Activated CD4-positive, alpha-beta T cell treated with anti-CD3 and anti-CD28 coated beads, Interleukin-2, amount 50 U/mL, for 16 hours (primary cell): ENCODE data around the gene TMEM179.

Source experiments
- DNase-seq: peaks from one replicate; pipeline ENCODE4 v3.0.0-alpha.2; 2020

TMEM179 gene

DNA sequence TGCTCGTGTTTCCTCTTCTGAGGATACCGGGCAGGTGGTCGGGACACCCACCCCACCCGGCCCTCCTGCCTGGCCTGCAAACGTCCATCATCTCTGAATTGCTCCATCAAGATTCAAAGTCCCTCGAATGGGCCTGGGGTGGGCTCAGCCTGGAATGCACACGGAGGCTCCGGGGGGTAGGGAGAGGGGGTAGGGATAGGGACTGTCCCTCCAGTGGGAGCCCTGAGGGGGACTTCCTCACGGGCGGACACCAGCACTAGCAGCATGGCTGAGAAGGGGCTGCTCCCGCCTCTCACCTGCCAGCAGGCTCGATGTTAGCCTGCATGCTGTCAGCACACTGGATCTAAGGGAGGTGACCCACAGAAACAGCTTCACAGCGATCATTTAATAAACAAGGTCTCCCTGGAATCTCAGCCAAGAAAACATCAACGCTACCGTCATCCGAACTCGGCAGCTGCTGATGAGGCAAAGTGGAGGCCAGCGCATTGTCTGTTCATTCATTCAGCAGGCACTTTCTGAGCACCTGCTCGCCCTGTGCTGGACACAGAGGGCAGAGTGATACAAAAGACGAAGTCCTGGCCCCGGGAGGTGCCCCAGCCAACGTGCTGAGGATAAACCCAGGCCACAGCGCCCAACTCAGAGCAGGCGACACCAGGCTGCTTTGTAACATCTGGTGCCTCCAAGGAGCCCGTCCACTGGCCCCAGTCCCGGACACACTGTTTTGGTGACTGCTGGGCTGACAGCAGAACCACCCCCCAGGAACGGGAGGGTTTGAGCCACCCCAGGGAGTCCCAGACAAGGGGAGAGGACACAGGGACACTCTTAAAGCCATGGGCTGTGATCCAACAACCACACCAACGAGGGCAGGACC, 6.3 kb downstream of the TMEM179 start:
- DNase-seq, result no peak

DNA sequence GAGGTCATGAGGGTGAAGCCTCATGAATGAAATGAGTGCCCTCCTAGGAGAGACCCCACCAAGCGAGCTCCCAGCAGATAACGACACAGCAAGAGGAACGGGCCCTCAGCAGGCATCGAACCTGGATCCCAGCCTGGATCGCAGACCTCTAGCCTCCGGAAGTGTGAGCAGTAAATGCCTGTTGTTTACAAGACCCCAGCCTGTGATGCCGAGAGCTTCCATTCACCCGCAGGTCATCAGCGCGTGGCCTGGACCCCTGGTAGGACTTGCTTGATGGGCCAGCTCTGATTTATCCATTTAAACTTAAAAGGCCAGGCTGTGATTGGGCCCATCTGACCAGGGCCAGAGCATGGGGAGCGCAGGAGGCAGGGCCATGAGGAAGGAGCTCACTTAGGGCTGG, 7.0 kb downstream of the TMEM179 start:
- DNase-seq, result no peak

DNA sequence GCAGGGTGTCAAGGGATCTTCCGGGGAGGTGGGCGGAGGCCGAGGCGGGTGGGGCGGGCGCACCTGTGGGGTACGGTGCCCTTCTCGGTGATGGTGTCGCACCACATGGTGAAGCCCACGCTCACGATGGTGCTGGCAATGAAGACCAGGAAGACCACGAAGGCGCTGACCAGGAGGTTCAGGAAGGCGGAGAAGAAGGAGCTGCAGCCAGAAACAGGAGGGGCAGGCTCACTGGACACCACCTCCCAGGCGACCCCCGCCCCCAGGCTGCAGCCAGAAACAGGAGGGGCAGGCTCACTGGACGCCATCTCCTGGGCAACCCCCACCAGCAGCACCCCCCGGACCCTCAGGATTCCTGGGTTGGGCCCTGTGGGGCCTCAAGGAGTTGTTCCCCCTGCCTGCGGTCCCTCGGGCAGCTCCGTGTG, 7.6 kb downstream of the TMEM179 start:
- DNase-seq, result no peak

DNA sequence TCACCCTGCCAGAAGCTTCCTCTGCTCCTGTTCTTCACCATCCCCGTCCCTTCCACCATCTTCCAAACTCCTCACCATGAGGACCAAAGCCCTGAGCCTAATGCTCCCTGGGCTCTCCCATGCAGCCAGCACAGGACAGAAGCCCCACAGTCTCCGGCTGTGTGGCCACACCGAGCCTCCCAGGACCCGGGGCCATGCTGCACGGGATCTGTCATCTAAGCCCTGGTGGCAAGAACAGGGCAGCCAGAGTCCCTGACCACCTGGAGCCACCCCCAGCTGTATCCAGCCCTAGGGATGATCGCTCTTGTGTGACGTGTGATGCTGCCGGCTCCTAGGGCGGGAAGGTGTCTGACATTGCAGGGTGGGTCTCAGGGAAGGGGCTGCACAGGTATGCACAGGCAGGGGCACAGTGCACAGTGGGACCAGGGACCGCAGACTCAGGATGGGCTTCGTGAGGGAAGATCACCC, 8.1 kb downstream of the TMEM179 start:
- no peak for DNase-seq

DNA sequence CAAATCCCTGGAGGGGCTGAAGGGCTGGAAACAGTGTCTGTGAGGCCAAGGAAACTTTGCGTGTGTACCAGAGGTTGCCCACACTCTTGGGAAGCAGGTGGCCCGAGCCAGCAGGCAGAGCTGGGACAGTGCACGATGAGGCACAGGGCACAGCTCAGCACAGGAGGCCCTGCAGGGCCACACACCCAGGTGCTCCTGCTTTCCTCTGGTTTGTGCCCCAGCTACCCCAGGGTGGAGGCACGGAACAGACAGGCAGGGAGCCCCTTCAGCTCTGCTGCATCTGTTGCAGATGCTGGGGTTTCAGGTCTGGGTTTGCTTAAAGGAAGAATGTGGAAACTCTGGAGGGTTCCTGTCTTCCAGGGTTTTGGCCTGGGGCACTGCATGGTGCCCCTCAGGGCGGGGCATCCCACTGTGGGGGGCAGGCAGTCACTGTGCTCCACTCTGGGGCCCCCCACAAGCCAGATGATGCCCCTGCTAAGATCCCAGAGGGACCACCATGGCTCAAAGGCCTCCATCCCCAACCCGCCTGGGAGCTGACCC, 8.6 kb downstream of the TMEM179 start:
- no peak for DNase-seq

DNA sequence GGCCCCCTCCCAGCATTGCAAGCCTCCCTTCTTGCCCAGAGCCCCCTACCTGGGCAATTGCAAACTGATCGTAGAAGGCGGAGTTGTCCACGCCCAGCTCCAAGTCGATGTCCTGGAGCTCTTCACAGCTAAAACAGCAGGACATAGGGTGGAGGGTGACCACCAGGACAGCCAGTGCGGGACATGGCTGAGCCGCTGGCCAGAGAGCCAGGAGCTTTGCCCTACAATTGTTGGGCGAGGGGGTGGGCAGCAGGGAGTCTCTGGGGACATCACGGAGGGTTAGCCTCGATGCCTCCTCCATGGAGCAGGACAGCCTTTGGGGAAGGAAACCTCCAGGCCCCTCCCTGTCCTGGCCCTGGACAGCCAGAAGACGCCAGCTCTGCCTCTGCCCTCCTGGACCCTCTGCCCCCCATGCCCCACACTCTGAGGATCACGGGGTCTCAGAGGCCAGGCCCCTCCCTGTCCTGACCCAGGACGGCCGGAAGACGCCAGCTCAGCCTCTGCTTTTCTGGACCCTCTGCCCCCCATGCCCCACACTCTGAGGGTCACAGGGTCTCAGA, 9.4 kb downstream of the TMEM179 start:
- no peak for DNase-seq

DNA sequence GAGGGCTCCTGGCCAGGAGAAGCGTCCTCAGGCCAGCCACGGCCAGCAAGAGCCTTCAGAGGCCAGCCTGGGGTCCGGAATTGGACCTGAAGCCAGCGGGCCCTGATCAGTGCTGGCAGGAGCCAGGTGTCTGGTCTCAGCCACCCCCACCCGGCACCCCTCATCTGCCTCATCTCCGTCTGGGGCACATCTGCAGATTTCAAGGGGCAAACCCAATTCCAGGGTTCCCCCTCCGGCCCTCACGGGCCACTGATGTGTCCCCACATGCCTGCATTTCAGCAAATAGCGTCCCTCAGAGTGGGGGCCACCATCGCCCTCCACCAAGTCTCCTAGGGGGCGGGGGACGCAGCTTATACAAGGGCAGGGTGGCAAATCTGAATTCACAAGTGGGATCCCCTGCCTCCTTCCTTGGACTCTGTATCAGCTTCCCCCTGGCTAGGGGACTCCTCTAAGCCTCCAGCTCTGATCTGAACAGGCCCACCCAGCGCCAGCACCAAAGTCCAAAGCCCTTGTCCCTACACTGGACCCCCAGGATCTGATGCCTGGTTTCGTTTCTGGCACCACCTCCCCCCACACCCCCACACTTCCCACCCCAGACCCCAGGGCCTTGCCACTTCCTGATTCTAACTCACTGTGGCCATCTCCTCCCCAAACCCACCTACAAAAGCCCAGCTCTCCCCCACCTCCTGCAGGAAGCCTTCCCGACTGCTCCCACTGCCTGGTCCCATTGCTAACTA, 10.1 kb downstream of the TMEM179 start:
- DNase-seq, result no peak

DNA sequence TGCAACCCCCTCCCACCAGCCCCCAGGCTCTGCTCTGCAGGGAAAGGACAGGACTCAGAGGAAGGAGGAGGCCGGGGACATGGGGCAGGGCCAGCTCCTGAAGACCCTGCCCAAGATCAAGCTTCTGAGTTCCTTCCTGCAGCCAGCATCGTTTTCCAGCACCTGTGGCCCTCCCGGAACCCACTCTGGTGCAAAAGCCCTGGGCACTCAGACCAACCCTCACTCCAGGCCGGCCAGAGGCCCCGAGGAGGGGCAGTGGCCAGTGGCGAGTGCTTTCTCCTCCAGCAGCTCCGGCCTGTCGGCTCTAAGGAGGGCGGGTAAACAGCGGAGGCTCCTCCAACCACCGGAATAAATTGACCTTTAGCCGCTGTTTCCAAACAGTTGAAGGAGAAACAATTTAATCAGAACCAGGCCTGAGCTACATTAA, 10.8 kb downstream of the TMEM179 start:
- no peak for DNase-seq

DNA sequence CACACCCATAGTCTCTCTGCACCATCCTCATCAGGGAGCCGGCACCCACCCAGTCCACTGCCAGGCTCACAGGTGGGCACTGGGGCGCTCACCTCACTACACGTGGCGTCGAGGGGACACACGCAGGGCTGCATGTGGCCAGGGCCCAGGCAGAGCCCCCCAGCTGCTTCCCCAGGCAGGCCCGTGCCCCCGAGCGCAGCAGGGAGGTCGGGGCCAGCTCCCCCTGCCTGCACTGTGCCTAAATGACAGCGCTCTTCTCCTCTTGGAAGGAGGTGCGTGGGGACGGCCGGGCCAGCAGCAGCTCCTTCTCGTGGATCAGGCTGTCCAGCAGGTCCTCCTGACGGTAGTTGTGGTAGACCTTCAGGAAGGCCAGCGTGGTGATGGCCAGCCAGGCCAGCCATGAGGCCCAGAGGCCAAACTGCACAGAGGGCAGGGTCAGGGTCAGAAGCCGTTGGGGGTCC, 11.3 kb downstream of the TMEM179 start:
- DNase-seq, result no peak

DNA sequence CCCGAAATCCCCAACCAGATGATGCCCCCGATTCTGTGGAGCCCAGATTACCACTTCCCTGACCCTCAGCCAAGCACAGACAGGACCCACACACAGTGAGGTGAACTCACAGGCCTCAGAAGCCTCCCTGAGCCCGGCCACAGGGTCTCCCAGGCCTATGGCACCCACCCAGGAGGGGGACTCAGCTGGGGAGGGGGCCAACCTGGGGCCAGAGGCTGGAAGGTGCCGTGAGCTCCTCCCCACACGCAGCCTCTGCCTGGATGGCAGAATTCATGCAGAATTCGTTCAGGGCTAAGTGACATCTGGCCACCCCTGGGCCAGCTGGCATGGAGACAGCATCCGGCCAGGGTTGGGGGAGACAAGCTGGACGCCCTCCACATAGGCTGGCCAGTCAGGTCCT, 11.8 kb downstream of the TMEM179 start:
- no peak for DNase-seq

DNA sequence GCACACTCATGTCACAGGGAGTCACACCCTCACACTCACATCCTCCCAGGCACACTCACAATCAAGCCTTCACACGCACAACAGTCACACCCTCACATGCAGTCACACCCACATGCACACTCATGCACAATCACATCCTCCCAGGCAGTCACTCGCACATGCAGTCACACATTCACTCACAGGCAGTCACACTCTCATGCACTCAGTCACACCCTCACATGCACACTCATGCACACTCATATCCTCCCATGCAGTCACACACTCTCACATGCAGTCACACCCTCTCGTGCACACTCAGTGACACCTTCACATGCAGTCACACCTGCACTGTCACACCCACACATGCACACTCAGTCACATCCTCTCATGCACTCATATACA, 12.3 kb downstream of the TMEM179 start:
- DNase-seq, result no peak

DNA sequence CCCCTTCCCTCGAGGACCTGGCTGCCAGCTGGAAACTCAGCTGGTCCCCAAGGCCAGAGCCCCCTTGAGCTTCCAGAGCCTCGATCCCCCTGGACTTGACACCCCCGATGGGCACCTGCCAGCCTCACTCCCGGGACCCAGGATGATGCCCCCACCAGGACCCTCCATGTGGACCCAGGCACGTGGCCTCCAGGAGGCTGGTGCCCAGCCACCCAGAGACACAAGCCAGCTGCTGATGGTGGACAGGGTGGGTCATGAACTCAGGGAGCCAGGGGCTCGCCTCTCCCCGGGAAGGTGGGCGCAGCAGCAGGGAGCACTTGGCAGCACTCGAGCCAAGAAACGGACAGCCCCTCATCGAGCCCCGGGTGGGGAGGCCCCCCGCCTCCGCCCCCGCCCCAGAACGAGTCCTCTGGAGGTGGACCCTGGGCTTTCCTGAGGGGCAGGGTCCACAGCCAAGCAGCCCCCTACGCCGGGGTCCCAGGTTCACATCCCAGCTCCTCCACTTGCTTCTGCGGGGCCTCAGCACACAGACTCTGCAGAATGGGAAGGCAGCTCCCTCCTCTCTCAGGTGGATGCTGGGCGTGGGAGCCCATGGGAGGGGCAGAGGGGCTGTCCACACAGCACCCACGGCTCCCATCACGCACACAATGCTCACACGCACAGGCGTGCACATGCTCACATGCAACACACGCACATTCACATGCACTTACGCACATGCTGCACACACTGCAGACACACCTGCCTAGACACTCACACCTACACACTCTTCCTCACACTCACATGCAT, 12.9 kb downstream of the TMEM179 start:
- DNase-seq, result no peak

DNA sequence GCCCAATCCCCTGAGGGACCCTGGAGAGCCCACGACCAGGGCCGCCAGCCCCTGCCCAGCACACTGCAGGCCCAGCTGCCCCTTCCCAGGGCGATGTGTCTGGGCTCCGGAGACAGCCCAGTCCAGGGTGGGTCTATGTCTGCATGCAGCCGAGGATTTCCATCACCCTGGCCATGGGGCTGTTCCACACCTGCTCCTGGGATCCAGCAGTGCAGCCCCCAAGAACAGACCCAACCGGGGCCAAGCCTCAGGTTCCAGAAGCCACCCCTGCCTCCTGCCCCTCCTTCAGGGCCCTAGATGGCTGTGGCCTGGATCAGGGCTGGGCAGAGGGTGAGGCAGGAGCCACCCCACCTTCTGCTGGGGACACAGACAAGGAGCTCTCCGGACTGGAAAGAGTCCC, 13.5 kb downstream of the TMEM179 start:
- no peak for DNase-seq

DNA sequence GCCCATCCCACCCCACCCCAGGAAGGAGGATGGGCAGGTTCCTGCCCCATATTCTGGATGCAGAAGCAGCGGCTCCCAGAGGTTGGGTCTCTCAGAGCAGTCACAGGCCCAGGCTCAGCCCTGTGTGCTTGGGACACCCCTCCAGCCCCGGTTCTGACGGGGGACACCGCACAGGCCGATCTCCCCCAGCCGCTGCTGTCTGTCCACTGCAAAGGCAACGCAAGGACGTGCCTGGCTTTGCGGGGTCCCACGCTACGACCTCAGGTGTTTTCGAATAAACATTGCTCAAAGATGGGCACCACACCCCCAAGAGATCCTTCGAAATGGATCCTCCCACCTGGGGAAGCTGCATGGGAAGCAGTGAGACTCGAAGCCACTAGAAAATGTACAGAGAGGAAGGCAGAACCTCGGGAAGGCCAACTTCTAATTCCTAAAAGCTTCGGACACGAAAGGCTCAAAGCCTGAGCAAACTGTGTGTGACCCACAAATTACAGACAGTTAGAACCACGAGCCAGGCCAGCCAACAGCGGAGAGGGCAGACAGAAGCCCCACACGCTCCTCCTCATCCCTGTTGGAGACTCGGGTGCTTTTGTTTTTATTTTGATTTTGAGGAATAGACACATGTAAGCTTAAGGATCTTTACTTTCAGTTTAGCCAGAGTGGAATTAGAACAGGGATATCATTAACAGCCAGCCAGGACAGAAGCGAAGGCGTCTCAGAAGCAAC, 14.2 kb downstream of the TMEM179 start:
- no peak for DNase-seq

DNA sequence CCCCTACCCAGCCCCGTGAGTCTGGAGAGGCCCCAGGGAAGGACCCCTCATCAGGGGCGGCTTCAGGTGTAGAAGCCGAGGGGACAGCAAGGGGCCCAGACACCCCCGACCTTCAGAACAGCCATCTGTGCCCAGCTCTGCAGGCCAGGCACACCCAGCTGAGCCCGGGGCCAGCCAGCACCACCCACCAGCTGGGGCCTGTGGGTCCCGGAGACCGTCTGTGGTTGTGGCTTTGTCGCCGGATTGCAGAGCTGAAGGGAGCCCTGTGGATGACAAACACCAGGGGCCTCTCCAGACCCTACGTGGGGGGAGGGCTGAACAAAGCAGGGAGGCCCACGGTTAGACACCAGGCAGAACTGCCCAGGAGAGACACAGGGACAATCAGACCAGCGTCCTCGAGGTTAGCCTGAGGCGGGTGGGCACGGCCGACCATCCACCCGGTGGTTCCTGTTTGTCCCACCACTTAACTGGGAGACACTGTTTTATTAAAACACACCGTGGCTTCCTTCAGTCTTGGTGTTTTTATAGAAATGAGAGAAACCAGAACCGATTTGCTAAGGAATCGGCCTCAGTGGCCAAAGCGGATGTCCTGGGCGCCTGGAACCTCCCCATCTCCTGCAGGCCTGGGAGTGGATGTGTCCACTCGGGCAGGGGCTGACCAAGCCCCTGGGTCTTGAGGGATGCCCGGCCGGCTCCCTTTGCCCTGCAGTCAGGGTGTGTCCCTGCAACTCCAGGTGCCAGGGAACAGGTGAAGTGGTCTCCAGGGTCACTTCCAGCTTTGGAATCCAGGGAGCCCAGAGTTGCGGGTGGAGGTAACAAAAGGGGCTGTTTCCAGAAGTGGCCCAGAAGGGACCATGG, 15.0 kb downstream of the TMEM179 start:
- DNase-seq, result no peak

DNA sequence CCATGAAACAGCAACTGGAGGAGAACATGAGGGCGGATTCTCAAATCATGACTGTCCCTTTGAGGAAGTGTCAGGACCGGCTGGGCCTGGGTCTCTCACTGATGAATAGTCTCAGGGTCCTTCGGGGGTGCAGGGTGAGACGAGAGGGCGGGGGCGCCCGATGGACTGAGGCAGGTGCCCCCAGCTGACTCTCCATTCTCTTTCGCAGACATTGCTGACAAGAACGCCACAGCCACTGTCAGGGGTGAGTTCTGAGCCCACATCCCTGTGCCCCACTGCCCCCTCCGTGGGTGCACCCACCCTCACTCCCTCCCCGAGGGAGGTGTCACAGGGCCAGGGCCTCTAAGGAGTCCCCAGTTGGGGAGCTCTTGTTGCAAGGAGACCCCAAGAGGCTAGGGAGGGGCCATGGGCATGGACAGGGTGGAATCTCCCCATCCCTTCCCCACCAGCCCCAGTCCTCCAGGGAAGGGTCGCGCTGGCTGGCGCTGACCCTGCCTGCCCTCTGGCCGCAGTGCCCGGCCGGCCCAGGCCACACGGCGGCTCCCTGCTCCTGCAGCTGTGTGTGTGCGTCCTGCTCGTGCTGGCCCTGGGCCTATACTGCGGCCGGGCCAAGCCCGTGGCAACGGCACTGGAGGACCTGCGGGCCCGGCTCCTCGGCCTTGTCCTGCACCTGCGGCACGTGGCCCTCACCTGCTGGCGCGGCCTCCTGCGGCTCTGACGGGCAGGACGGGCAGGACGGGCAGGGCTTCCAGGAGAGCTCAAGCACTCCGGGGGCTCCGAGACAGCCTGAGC, 16.3 kb downstream of the TMEM179 start:
- no peak for DNase-seq

DNA sequence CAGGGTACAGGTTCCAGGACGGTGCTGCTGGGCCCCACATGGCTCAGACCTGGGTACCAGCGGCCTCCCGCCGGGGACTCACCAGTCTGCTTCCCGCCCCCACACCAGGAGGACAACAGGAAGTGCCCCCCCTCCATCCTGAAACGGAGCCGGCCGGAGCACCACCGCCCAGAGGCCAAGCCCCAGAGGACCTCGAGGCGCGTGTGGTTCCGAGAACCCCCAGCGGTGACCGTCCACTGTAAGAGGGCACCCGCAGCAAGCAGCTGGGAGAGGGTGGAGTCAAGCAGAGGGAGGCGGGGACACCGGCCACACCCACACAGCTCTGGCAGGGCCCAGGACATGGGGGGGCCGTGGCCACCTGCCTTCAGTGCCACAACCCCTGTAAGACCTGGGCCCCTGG, 16.9 kb downstream of the TMEM179 start:
- DNase-seq, result no peak

DNA sequence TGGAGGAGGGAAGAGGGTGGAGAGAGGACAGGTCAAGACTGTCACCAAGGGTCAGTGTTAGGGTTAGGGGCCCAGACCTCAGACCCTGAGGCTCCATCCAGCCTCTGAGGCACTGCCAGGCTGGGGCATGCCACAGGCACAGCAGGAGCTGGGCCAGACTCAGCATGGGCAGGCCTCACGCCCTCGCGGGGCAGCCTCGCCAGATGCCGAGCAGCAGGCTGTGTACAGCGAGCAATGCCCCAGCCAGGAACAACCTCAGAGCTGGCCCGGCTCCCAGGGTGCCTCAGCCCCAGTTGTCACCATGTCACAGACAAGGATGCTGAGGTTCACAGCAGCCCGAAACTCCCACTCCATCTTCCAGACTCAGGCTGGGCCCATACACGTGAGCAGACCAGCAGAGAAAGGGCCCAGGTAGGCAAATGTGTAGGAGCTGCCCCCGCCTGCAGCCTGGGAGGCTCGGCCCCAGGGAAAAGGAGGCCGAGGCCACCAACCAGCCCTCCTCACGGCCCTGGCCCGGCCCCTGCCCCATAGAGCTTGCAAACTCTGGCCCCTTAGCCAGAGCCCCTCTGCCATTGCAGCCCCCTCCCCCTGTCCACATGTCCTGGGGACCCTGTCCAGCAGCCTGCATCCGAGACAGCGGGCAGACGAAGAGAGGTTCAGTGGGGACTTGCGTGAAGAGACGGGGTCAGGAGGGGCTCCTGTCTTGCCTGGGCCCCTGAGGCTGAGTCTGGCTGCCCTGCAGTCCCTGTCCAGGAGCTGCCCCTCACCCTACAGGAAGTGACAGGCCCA, 17.5 kb downstream of the TMEM179 start:
- DNase-seq, result no peak
